ENCODE data around the gene CLSTN2.

DNA sequence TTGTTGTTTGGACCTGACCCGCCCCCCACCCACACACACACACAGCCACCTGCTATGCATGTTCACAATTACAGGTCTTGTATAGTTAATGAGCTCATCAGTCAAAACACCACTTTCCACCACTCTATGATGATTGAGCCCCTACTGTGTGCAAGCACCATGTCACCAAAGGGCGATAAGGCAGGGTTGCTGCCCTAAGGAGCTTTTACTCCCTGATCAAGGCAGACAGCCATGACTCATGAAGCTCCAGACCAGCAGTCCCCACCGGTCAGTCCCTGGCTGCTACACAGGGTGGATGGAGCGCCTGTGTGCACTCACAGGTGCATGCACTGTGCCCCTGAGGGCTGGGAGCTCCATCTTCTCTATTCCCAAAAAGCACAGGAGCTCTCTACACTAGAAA, 270.6 kb downstream of the CLSTN2 start:
- TF ChIP-seq, protein P1, sequence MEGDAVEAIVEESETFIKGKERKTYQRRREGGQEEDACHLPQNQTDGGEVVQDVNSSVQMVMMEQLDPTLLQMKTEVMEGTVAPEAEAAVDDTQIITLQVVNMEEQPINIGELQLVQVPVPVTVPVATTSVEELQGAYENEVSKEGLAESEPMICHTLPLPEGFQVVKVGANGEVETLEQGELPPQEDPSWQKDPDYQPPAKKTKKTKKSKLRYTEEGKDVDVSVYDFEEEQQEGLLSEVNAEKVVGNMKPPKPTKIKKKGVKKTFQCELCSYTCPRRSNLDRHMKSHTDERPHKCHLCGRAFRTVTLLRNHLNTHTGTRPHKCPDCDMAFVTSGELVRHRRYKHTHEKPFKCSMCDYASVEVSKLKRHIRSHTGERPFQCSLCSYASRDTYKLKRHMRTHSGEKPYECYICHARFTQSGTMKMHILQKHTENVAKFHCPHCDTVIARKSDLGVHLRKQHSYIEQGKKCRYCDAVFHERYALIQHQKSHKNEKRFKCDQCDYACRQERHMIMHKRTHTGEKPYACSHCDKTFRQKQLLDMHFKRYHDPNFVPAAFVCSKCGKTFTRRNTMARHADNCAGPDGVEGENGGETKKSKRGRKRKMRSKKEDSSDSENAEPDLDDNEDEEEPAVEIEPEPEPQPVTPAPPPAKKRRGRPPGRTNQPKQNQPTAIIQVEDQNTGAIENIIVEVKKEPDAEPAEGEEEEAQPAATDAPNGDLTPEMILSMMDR (conservative IDR thresholded peaks at IDR 0.05) = no peak
- no peak for TF ChIP-seq EZH2 (IDR thresholded peaks at IDR 0.05; ENCODE audit: low read depth)

Data from PC-9 (cell line).